HepG2 (cell line): ENCODE measurements around the gene SLC45A1. TPM values are rescaled to one million over a fixed set of nuclear protein-coding genes. Genes with fewer than 3 reads are reported as not detected.

ENCODE experiments used
- ATF4 ChIP-seq, 2 experiments: fragments of 450-650 bp in 1 of 2; sonication (generic) in 1 of 2; formaldehyde crosslinking; IDR thresholded peaks; 2 replicates each; pipeline versions ENCODE4 v1.5.0 to v1.8.0; 2020 to 2022; ENCODE audit warnings: mild to moderate bottlenecking in 1 of 2, missing genetic modification reagents in 1 of 2
- ELF3 ChIP-seq: IDR thresholded peaks from 2 replicates; pipeline ENCODE4 v1.6.1; 2016; ENCODE audit warnings: missing genetic modification reagents, missing compliant biosample characterization
- GLMP ChIP-seq: sonication (generic); formaldehyde crosslinking; IDR thresholded peaks from 2 replicates; pipeline ENCODE4 v1.9.0; 2021; ENCODE audit warnings: missing genetic modification reagents, mild to moderate bottlenecking, borderline replicate concordance
- HDAC6 ChIP-seq: fragments of 200-600 bp; sonication (generic); IDR thresholded peaks from 2 replicates; pipeline ENCODE4 v1.7.0; 2017; ENCODE audit warnings: mild to moderate bottlenecking, antibody characterized with exemption, low read length, low read depth
- KDM4B ChIP-seq: sonication (generic); formaldehyde crosslinking; IDR thresholded peaks from 2 replicates; pipeline ENCODE4 v1.4.0; 2020; ENCODE audit warnings: missing genetic modification reagents
- KDM6A ChIP-seq: IDR thresholded peaks from 2 replicates; pipeline ENCODE4 v1.6.1; 2016; ENCODE audit warnings: low read depth
- MXI1 ChIP-seq: IDR thresholded peaks from 3 replicates; pipeline ENCODE4 v1.6.1; 2012; ENCODE audit warnings: low read depth, low read length, inconsistent platforms, borderline replicate concordance
- RAD21 ChIP-seq: fragments of 450-650 bp; formaldehyde crosslinking; IDR thresholded peaks from 2 replicates; pipeline ENCODE4 v1.5.0; 2020; ENCODE audit warnings: mild to moderate bottlenecking
- RARA ChIP-seq: IDR thresholded peaks from 2 replicates; pipeline ENCODE4 v1.6.1; 2016; ENCODE audit warnings: missing genetic modification reagents, missing compliant biosample characterization
- RXRB ChIP-seq: IDR thresholded peaks from 2 replicates; pipeline ENCODE4 v1.6.1; 2016; ENCODE audit warnings: borderline replicate concordance, missing genetic modification reagents, missing compliant biosample characterization
- STAG1 ChIP-seq: sonication (generic); formaldehyde crosslinking; IDR thresholded peaks from 2 replicates; pipeline ENCODE4 v1.4.0; 2020; ENCODE audit warnings: missing genetic modification reagents
- TCF7L2 ChIP-seq: IDR thresholded peaks from 2 replicates; pipeline ENCODE4 v1.6.1; 2011; ENCODE audit warnings: mild to moderate bottlenecking, low read depth, low read length, moderate library complexity
- THAP11 ChIP-seq: IDR thresholded peaks from 2 replicates; pipeline ENCODE4 v1.6.1; 2016; ENCODE audit warnings: missing biosample characterization, missing genetic modification reagents
- ZNF20 ChIP-seq: sonication (generic); formaldehyde crosslinking; IDR thresholded peaks from 2 replicates; pipeline ENCODE4 v1.4.0; 2020; ENCODE audit warnings: mild to moderate bottlenecking, moderate library complexity, missing genetic modification reagents
- ZNF253 ChIP-seq: sonication (generic); formaldehyde crosslinking; IDR thresholded peaks from 2 replicates; pipeline ENCODE4 v1.8.0; 2022; ENCODE audit warnings: mild to moderate bottlenecking, missing genetic modification reagents, borderline replicate concordance
- ZNF44 ChIP-seq: sonication (generic); formaldehyde crosslinking; IDR thresholded peaks from 2 replicates; pipeline ENCODE4 v1.5.1; 2020; ENCODE audit warnings: mild to moderate bottlenecking, missing genetic modification reagents
- polyA plus RNA-seq, 8 experiments: library from polyadenylated mRNA; depleted of rRNA in 3 of 8; stranded (reverse) in 7 of 8; unstranded in 1 of 8; fragments of >200 nt; fragmentation: Illumina TruSeq in 4 of 8; extraction: Trizol in 4 of 8; gene quantifications; 2 replicates each; pipeline versions ENCODE4 v1.2.1 to v1.2.3, GENCODE V29; 2011 to 2016; ENCODE audit warnings: low read depth in 4 of 8, missing spikeins in 1 of 8, mixed read lengths in 1 of 8; ENCODE audit not compliant: insufficient read depth in 1 of 8
- total RNA-seq, 5 experiments: library from RNA; depleted of rRNA; stranded (reverse); fragments of >200 nt; fragmentation: Illumina TruSeq; extraction: Trizol; gene quantifications; 2 replicates each; pipeline ENCODE4 v1.2.3, GENCODE V29; 2016; ENCODE audit warnings: low read depth in 1 of 5
- TF ChIP-seq, protein P1 (sequence below): sonication (generic); formaldehyde crosslinking; IDR thresholded peaks from 2 replicates; pipeline ENCODE4 v1.4.0; 2020; ENCODE audit warnings: missing genetic modification reagents, low read depth, mild to moderate bottlenecking, borderline replicate concordance
- TF ChIP-seq, protein P2 (sequence below): IDR thresholded peaks from 2 replicates; pipeline ENCODE4 v1.6.1; 2016; ENCODE audit warnings: missing compliant biosample characterization, missing genetic modification reagents, borderline replicate concordance
- TF ChIP-seq, protein P3 (sequence below): sonication (generic); formaldehyde crosslinking; IDR thresholded peaks from 2 replicates; pipeline ENCODE4 v1.8.0; 2022; ENCODE audit warnings: low read depth, missing genetic modification reagents
- TF ChIP-seq, protein P4 (sequence below): sonication (generic); formaldehyde crosslinking; IDR thresholded peaks from 2 replicates; pipeline ENCODE4 v1.5.0; 2020; ENCODE audit warnings: missing genetic modification reagents
- TF ChIP-seq, protein P5 (sequence below): sonication (generic); formaldehyde crosslinking; IDR thresholded peaks from 2 replicates; pipeline ENCODE4 v1.5.1; 2020; ENCODE audit warnings: missing genetic modification reagents, mild to moderate bottlenecking, borderline replicate concordance

The SLC45A1 gene
- total and polyA plus RNA-seq, 2 of the 13 experiments (the other 11 are each of a cell fraction or from before 2014, with no cell fraction given), result not detected

- TF ChIP-seq, protein P1, sequence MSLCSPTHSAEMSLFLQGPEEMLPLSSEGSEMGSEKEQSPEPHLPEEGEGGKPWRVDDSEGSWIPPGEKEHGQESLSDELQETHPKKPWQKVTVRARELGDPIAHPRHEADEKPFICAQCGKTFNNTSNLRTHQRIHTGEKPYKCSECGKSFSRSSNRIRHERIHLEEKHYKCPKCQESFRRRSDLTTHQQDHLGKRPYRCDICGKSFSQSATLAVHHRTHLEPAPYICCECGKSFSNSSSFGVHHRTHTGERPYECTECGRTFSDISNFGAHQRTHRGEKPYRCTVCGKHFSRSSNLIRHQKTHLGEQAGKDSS (CRISPR knock-in tag), result peak; percentile 14; the same call in 1 of the 2 replicates
- TF ChIP-seq KDM4B (CRISPR knock-in tag) (0 out of 2 replicates have a peak, but pooled peaks have one; percentile 62), ATF4 (CRISPR knock-in tag; IDR thresholded peaks at IDR 0.05) (0 out of 4 replicates have a peak, but pooled peaks of 1 of the 2 experiments have one; percentile 29), GLMP (no peak), TCF7L2 (no peak), THAP11 (0 out of 2 replicates have a peak, but pooled peaks have one; percentile 40), ZNF253 (CRISPR knock-in tag) (no peak), RARA (CRISPR knock-in tag) (peak; percentile 41; the same call in 1 of the 2 replicates), RAD21 (CRISPR knock-in tag) (peak; percentile 96), ELF3 (CRISPR knock-in tag) (peak; percentile 70; the same call in 1 of the 2 replicates), RXRB (peak; percentile 69), KDM6A (CRISPR knock-in tag) (no peak), ZNF20 (CRISPR knock-in tag) (no peak), STAG1 (CRISPR knock-in tag) (peak; percentile 100), MXI1 (peak; percentile 29; the same call in 1 of the 3 replicates), ZNF44 (no peak), HDAC6 (no peak)
- TF ChIP-seq, protein P2, sequence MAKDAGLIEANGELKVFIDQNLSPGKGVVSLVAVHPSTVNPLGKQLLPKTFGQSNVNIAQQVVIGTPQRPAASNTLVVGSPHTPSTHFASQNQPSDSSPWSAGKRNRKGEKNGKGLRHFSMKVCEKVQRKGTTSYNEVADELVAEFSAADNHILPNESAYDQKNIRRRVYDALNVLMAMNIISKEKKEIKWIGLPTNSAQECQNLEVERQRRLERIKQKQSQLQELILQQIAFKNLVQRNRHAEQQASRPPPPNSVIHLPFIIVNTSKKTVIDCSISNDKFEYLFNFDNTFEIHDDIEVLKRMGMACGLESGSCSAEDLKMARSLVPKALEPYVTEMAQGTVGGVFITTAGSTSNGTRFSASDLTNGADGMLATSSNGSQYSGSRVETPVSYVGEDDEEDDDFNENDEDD, result peak; percentile 24; the same call in 1 of the 2 replicates
- TF ChIP-seq, protein P3, sequence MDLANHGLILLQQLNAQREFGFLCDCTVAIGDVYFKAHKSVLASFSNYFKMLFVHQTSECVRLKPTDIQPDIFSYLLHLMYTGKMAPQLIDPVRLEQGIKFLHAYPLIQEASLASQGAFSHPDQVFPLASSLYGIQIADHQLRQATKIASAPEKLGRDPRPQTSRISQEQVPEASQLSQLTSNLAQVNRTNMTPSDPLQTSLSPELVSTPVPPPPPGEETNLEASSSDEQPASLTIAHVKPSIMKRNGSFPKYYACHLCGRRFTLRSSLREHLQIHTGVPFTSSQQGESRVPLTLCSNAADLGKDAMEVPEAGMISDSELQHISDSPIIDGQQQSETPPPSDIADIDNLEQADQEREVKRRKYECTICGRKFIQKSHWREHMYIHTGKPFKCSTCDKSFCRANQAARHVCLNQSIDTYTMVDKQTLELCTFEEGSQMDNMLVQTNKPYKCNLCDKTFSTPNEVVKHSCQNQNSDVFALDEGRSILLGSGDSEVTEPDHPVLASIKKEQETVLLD (CRISPR knock-in tag), result no peak
- TF ChIP-seq, protein P4, sequence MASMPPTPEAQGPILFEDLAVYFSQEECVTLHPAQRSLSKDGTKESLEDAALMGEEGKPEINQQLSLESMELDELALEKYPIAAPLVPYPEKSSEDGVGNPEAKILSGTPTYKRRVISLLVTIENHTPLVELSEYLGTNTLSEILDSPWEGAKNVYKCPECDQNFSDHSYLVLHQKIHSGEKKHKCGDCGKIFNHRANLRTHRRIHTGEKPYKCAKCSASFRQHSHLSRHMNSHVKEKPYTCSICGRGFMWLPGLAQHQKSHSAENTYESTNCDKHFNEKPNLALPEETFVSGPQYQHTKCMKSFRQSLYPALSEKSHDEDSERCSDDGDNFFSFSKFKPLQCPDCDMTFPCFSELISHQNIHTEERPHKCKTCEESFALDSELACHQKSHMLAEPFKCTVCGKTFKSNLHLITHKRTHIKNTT, result no peak
- TF ChIP-seq, protein P5, sequence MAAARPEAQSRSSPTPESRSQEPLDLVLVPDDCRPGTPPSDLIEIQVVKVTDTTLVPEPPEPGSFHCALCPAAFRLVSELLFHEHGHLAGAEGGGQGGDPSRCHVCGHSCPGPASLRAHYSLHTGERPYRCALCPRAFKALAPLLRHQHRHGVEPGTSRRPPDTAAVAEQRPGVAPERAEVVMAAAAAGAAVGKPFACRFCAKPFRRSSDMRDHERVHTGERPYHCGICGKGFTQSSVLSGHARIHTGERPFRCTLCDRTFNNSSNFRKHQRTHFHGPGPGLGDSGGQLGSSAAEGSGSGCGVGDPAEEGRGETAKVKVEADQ (CRISPR knock-in tag), result 0 out of 2 replicates have a peak, but pooled peaks have one; percentile 57
Observed at GRCh38 chr1:8314346-8315280, 3.3 kb upstream of the SLC45A1 start (continued).
